Liver (tissue), 9 donors: Measurements from ENCODE around the gene TOX4. TPM values are rescaled to one million over a fixed set of nuclear protein-coding genes. Genes with fewer than 3 reads are reported as not detected.

Experiments
- DNase-seq: peaks from one replicate; pipeline ENCODE4 v3.0.0-alpha.2; 2017; ENCODE audit warnings: low spot score
- H3K27ac ChIP-seq, 2 donors: one replicate each; pipeline ENCODE4 v1.7.0; 2013; ENCODE audit warnings: inconsistent platforms in 2 of 2, low read length in 2 of 2, control low read depth in 1 of 2, low read depth in 1 of 2, mild to moderate bottlenecking in 1 of 2
- H3K27me3 ChIP-seq, 4 donors: one replicate each; pipeline versions ENCODE4 v1.6.1 to v1.7.0; 2013; ENCODE audit warnings: low read length in 3 of 4, inconsistent platforms in 1 of 4, mild to moderate bottlenecking in 1 of 4, moderate library complexity in 1 of 4; ENCODE audit not compliant: control insufficient read depth in 4 of 4, insufficient read depth in 4 of 4
- H3K36me3 ChIP-seq, 4 donors: one replicate each; pipeline versions ENCODE4 v1.6.1 to v1.7.0; 2013; ENCODE audit warnings: low read length in 3 of 4, mild to moderate bottlenecking in 3 of 4, low read depth in 1 of 4, moderate library complexity in 1 of 4; ENCODE audit not compliant: control insufficient read depth in 4 of 4, insufficient read depth in 3 of 4
- H3K4me1 ChIP-seq, 4 donors: one replicate each; pipeline versions ENCODE4 v1.6.1 to v1.7.0; 2013; ENCODE audit warnings: low read length in 3 of 4, mild to moderate bottlenecking in 3 of 4, moderate library complexity in 1 of 4; ENCODE audit not compliant: control insufficient read depth in 4 of 4, insufficient read depth in 4 of 4
- H3K4me3 ChIP-seq, 3 donors: one replicate each; pipeline versions ENCODE4 v1.6.1 to v1.7.0; 2013; ENCODE audit warnings: low read length in 3 of 3, control low read depth in 1 of 3, low read depth in 1 of 3, mild to moderate bottlenecking in 1 of 3
- H3K9ac ChIP-seq, 2 donors: one replicate each; pipeline ENCODE4 v1.7.0; 2013; ENCODE audit warnings: low read length in 2 of 2, mild to moderate bottlenecking in 2 of 2, moderate library complexity in 2 of 2, control low read depth in 1 of 2, low read depth in 1 of 2
- H3K9me3 ChIP-seq, 4 donors: one replicate each; pipeline versions ENCODE4 v1.6.1 to v1.7.0; 2013; ENCODE audit warnings: low read length in 3 of 4; ENCODE audit not compliant: control insufficient read depth in 4 of 4
- EGR1 ChIP-seq, 2 donors: IDR thresholded peaks; 2 replicates each; pipeline ENCODE4 v1.6.1; 2016 to 2018; ENCODE audit warnings: antibody characterized with exemption in 2 of 2, low read depth in 2 of 2
- FOXA1 ChIP-seq: IDR thresholded peaks from 2 replicates; pipeline ENCODE4 v1.6.1; 2016; ENCODE audit warnings: antibody characterized with exemption
- FOXA2 ChIP-seq: IDR thresholded peaks from 2 replicates; pipeline ENCODE4 v1.6.1; 2016; ENCODE audit warnings: antibody characterized with exemption
- GABPA ChIP-seq, 2 donors: IDR thresholded peaks in 1 of 2; conservative IDR thresholded peaks in 1 of 2; 2 replicates each; pipeline ENCODE4 v1.6.1; 2016; ENCODE audit warnings: antibody characterized with exemption in 2 of 2, mild to moderate bottlenecking in 1 of 2, moderate library complexity in 1 of 2
- HNF4A ChIP-seq, 2 donors: conservative IDR thresholded peaks; 2 replicates each; pipeline ENCODE4 v1.6.1; 2016; ENCODE audit warnings: antibody characterized with exemption in 2 of 2, mild to moderate bottlenecking in 2 of 2
- HNF4G ChIP-seq: IDR thresholded peaks from 2 replicates; pipeline ENCODE4 v1.6.1; 2016; ENCODE audit warnings: antibody characterized with exemption
- JUND ChIP-seq, 2 donors: IDR thresholded peaks; 2 replicates each; pipeline ENCODE4 v1.6.1; 2016; ENCODE audit warnings: antibody characterized with exemption in 2 of 2
- NR2F2 ChIP-seq: IDR thresholded peaks from 2 replicates; pipeline ENCODE4 v1.6.1; 2016; ENCODE audit warnings: antibody characterized with exemption
- RAD21 ChIP-seq, 2 donors: IDR thresholded peaks; 2 replicates each; pipeline ENCODE4 v1.6.1; 2016; ENCODE audit warnings: antibody characterized with exemption in 2 of 2, mild to moderate bottlenecking in 2 of 2
- RXRA ChIP-seq, 2 donors: IDR thresholded peaks; 2 replicates each; pipeline ENCODE4 v1.6.1; 2017 to 2018; ENCODE audit warnings: antibody characterized with exemption in 2 of 2, mild to moderate bottlenecking in 1 of 2
- SP1 ChIP-seq: IDR thresholded peaks from 2 replicates; pipeline ENCODE4 v1.6.1; 2018; ENCODE audit warnings: antibody characterized with exemption, mild to moderate bottlenecking
- TAF1 ChIP-seq: conservative IDR thresholded peaks from 2 replicates; pipeline ENCODE4 v1.6.1; 2016; ENCODE audit warnings: antibody characterized with exemption, mild to moderate bottlenecking
- YY1 ChIP-seq: IDR thresholded peaks from 2 replicates; pipeline ENCODE4 v1.6.1; 2016; ENCODE audit warnings: antibody characterized with exemption, mild to moderate bottlenecking
- WGBS: extraction: QIAGEN DNeasy Blood & Tissue Kit; methylation state at CpG from one replicate; pipeline ENCODE4 v1.1.7; 2013; 5-methylcytosine and 5-hydroxymethylcytosine counted together
- polyA plus RNA-seq, 2 donors: library from polyadenylated mRNA; stranded (reverse) in 1 of 2; unstranded in 1 of 2; fragments of 200-250 nt in 1 of 2; fragments of >200 nt in 1 of 2; fragmentation: Nextera tagmentation in 1 of 2; extraction: Ambion mirVana in 1 of 2; gene quantifications; one replicate each; pipeline versions ENCODE4 v1.2.1 to v1.2.3, GENCODE V29; 2013 to 2015
- total RNA-seq, 2 donors: library from RNA; depleted of rRNA; stranded (reverse); fragments of >200 nt; gene quantifications; one replicate each; pipeline ENCODE4 v1.2.3, GENCODE V29; 2014
- TF ChIP-seq, protein P1 (sequence below): IDR thresholded peaks from 2 replicates; pipeline ENCODE4 v1.6.1; 2016; ENCODE audit warnings: antibody characterized with exemption
- TF ChIP-seq, protein P2 (sequence below): IDR thresholded peaks from 2 replicates; pipeline ENCODE4 v1.6.1; 2016; ENCODE audit warnings: antibody characterized with exemption
- TF ChIP-seq, protein P3 (sequence below): fragments of 150-350 bp; IDR thresholded peaks from 2 replicates; pipeline ENCODE4 v1.5.1; 2017; ENCODE audit warnings: improper control_type of control experiment, low read depth, low read length; ENCODE audit not compliant: missing input control
- TF ChIP-seq, protein P4 (sequence below): IDR thresholded peaks from 2 replicates; pipeline ENCODE4 v1.6.1; 2016; ENCODE audit warnings: antibody characterized with exemption
- TF ChIP-seq, protein P5 (sequence below): IDR thresholded peaks from 2 replicates; pipeline ENCODE4 v1.6.1; 2016; ENCODE audit warnings: antibody characterized with exemption, mild to moderate bottlenecking
- donor health status: healthy.
- donor health status: healthy.
- donor health status: healthy.
- donor health status: healthy.
- donor health status: healthy.

Gene TOX4
- total and polyA plus RNA-seq, 4 donors = 16.9 to 29.8 (median 20.4) TPM

DNA sequence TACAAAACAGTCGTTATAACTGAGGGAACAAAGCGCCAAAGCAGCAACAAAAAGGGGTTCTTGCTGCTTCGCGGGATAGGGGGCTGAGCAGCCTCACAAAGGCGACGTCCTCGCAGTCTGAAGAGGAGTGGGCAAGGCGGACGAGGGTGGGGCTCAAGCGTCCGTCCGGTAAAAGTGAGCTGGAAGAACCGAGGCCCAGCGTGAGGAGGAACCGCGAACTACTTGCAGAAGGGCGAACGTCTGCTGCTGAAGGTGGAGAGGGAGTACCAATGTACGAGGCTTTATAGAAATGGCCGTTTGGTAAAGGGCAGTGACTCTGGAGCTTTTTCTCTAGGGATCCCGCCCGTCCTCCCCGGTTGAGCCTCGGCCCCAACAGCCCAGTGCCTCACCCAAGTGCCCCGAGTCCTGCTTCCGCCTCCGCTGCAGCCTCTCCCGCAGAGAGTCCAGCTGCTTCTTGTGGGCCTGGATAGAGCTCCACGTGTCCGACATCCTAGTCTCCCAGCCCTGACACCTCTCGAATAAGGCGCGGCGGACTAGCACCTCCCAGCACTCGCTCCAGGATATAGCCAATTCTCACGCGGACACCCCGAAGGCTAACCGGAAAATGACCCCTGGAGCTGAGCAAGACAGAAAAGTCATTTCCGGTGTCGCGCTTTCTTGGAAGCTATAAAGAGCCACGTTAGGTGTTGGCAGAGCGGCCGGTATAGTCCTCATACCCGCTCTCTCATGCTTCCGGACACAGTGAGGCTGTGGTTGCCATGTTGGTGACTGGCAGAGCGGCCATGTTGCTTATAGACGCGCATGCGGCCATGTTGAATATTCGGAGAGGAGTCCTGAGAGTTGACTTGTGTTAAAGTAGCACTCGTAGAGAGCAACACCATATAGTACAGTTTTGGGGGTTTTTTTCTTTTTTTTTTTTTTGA lies 34.0 kb downstream of the TOX4 start, which contains the start of gene METTL3:
METTL3 (minus strand) TSS at position 606 of the 923 bp plus-strand sequence; CDS start at position 489, 117 bp downstream.
- Histone ChIP-seq H3K4me3 (peak within 1 kb of the TSS; percentile 69 to 95 (median 94)), H3K27me3 (no peaks in the 10 kb centered on the region), H3K9me3 (no peaks in the 10 kb centered on the region), H3K9ac (peak within 1 kb of the TSS; percentile 77 to 88), H3K27ac (peak within 1 kb of the TSS; percentile 81 to 86), H3K4me1 (peaks cover 0 to 19% (median 13%) of the 10 kb centered on the region in 4 donors), H3K36me3 (peaks cover 0 to 2% (median 0%) of the 10 kb centered on the region in 4 donors)
- TF ChIP-seq EGR1 (IDR thresholded peaks at IDR 0.05; ENCODE audit: low read depth in 2 of 2) (peak; percentile 63 to 88), RAD21 (IDR thresholded peaks at IDR 0.05) (peak; percentile 29 to 57), HNF4A (conservative IDR thresholded peaks at IDR 0.05) (peak in 1 of 2 donors; percentile 62), TAF1 (peak; percentile 87), NR2F2 (peak; percentile 95), SP1 (peak; percentile 86), RXRA (IDR thresholded peaks at IDR 0.05) (peak; percentile 88 to 93), HNF4G (no peak), GABPA (IDR thresholded peaks at IDR 0.05 in 1 of 2, conservative IDR thresholded peaks at IDR 0.05 in 1 of 2) (peak; percentile 94 to 98), FOXA2 (no peak), JUND (IDR thresholded peaks at IDR 0.05) (peak; percentile 49 to 76), FOXA1 (no peak), YY1 (peak; percentile 100)
- TF ChIP-seq, protein P1, sequence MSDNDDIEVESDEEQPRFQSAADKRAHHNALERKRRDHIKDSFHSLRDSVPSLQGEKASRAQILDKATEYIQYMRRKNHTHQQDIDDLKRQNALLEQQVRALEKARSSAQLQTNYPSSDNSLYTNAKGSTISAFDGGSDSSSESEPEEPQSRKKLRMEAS = peak; percentile 96
- TF ChIP-seq, protein P2, sequence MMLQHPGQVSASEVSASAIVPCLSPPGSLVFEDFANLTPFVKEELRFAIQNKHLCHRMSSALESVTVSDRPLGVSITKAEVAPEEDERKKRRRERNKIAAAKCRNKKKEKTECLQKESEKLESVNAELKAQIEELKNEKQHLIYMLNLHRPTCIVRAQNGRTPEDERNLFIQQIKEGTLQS = peak; percentile 59
- TF ChIP-seq, protein P3, sequence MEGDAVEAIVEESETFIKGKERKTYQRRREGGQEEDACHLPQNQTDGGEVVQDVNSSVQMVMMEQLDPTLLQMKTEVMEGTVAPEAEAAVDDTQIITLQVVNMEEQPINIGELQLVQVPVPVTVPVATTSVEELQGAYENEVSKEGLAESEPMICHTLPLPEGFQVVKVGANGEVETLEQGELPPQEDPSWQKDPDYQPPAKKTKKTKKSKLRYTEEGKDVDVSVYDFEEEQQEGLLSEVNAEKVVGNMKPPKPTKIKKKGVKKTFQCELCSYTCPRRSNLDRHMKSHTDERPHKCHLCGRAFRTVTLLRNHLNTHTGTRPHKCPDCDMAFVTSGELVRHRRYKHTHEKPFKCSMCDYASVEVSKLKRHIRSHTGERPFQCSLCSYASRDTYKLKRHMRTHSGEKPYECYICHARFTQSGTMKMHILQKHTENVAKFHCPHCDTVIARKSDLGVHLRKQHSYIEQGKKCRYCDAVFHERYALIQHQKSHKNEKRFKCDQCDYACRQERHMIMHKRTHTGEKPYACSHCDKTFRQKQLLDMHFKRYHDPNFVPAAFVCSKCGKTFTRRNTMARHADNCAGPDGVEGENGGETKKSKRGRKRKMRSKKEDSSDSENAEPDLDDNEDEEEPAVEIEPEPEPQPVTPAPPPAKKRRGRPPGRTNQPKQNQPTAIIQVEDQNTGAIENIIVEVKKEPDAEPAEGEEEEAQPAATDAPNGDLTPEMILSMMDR = no peak
- TF ChIP-seq, protein P4, sequence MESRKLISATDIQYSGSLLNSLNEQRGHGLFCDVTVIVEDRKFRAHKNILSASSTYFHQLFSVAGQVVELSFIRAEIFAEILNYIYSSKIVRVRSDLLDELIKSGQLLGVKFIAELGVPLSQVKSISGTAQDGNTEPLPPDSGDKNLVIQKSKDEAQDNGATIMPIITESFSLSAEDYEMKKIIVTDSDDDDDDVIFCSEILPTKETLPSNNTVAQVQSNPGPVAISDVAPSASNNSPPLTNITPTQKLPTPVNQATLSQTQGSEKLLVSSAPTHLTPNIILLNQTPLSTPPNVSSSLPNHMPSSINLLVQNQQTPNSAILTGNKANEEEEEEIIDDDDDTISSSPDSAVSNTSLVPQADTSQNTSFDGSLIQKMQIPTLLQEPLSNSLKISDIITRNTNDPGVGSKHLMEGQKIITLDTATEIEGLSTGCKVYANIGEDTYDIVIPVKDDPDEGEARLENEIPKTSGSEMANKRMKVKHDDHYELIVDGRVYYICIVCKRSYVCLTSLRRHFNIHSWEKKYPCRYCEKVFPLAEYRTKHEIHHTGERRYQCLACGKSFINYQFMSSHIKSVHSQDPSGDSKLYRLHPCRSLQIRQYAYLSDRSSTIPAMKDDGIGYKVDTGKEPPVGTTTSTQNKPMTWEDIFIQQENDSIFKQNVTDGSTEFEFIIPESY = peak; percentile 95
- TF ChIP-seq, protein P5, sequence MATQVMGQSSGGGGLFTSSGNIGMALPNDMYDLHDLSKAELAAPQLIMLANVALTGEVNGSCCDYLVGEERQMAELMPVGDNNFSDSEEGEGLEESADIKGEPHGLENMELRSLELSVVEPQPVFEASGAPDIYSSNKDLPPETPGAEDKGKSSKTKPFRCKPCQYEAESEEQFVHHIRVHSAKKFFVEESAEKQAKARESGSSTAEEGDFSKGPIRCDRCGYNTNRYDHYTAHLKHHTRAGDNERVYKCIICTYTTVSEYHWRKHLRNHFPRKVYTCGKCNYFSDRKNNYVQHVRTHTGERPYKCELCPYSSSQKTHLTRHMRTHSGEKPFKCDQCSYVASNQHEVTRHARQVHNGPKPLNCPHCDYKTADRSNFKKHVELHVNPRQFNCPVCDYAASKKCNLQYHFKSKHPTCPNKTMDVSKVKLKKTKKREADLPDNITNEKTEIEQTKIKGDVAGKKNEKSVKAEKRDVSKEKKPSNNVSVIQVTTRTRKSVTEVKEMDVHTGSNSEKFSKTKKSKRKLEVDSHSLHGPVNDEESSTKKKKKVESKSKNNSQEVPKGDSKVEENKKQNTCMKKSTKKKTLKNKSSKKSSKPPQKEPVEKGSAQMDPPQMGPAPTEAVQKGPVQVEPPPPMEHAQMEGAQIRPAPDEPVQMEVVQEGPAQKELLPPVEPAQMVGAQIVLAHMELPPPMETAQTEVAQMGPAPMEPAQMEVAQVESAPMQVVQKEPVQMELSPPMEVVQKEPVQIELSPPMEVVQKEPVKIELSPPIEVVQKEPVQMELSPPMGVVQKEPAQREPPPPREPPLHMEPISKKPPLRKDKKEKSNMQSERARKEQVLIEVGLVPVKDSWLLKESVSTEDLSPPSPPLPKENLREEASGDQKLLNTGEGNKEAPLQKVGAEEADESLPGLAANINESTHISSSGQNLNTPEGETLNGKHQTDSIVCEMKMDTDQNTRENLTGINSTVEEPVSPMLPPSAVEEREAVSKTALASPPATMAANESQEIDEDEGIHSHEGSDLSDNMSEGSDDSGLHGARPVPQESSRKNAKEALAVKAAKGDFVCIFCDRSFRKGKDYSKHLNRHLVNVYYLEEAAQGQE = peak; percentile 73
- peak; percentile 93 for DNase-seq
- under 1% methylated on average over 53 of the region's 53 CpGs for WGBS
